HepG2 (cell line): ENCODE measurements around the gene ARID5B. TPM values are rescaled to one million over a fixed set of nuclear protein-coding genes. Genes with fewer than 3 reads are reported as not detected.

Experiments
- DR1 ChIP-seq: sonication (generic); formaldehyde crosslinking; IDR thresholded peaks from 2 replicates; pipeline ENCODE4 v1.8.0; 2021; ENCODE audit warnings: mild to moderate bottlenecking, missing genetic modification reagents, inconsistent platforms
- EHMT2 ChIP-seq: fragments of 200-600 bp; sonication (generic); IDR thresholded peaks from 2 replicates; pipeline ENCODE4 v1.7.0; 2017; ENCODE audit warnings: antibody characterized with exemption, low read depth, low read length, borderline replicate concordance
- FOXJ3 ChIP-seq: sonication (generic); formaldehyde crosslinking; IDR thresholded peaks from 2 replicates; pipeline ENCODE4 v1.4.0; 2020; ENCODE audit warnings: missing genetic modification reagents, mild to moderate bottlenecking, borderline replicate concordance
- GPN1 ChIP-seq: sonication (generic); formaldehyde crosslinking; IDR thresholded peaks from 2 replicates; pipeline ENCODE4 v1.5.1; 2020; ENCODE audit warnings: missing genetic modification reagents, borderline replicate concordance
- HNF4A ChIP-seq: sonication (generic); formaldehyde crosslinking; IDR thresholded peaks from 2 replicates; pipeline ENCODE4 v1.4.0; 2020; ENCODE audit warnings: missing genetic modification reagents
- JARID2 ChIP-seq: sonication (generic); formaldehyde crosslinking; IDR thresholded peaks from 2 replicates; pipeline ENCODE4 v1.8.1; 2023; ENCODE audit warnings: missing genetic modification reagents, inconsistent platforms; ENCODE audit not compliant: insufficient replicate concordance
- KDM3A ChIP-seq: IDR thresholded peaks from 2 replicates; pipeline ENCODE4 v1.6.1; 2018; ENCODE audit warnings: low read depth, missing compliant biosample characterization
- MAFF ChIP-seq: IDR thresholded peaks from 2 replicates; pipeline ENCODE4 v1.6.1; 2011; ENCODE audit warnings: low read depth, low read length, improper control_type of control experiment
- MAFK ChIP-seq, 2 experiments: IDR thresholded peaks in 1 of 2; conservative IDR thresholded peaks in 1 of 2; 2 replicates each; pipeline ENCODE4 v1.6.1; 2011; ENCODE audit warnings: improper control_type of control experiment in 2 of 2, low read length in 2 of 2
- MBD4 ChIP-seq: IDR thresholded peaks from 2 replicates; pipeline ENCODE4 v1.6.1; 2012; ENCODE audit warnings: low read length, inconsistent platforms, borderline replicate concordance
- MXI1 ChIP-seq: IDR thresholded peaks from 3 replicates; pipeline ENCODE4 v1.6.1; 2012; ENCODE audit warnings: low read depth, low read length, inconsistent platforms, borderline replicate concordance
- NFE2 ChIP-seq: sonication (generic); formaldehyde crosslinking; IDR thresholded peaks from 2 replicates; pipeline ENCODE4 v1.4.0; 2020; ENCODE audit warnings: missing genetic modification reagents
- POLR2AphosphoS2 ChIP-seq: IDR thresholded peaks from 2 replicates; pipeline ENCODE4 v1.6.1; 2011; ENCODE audit warnings: low read depth, low read length, improper control_type of control experiment
- POLR2AphosphoS5 ChIP-seq: IDR thresholded peaks from 2 replicates; pipeline ENCODE4 v1.6.1; 2012; ENCODE audit warnings: low read depth, low read length
- PRPF4 ChIP-seq: fragments of 200-400 bp; formaldehyde crosslinking; IDR thresholded peaks from 2 replicates; pipeline ENCODE4 v1.6.1; 2016; ENCODE audit warnings: low read length, low read depth; ENCODE audit not compliant: poor library complexity, severe bottlenecking
- SALL2 ChIP-seq: sonication (generic); formaldehyde crosslinking; IDR thresholded peaks from 2 replicates; pipeline ENCODE4 v1.8.1; 2023; ENCODE audit warnings: mild to moderate bottlenecking, missing genetic modification reagents, inconsistent platforms
- ZBTB7A ChIP-seq: sonication (generic); formaldehyde crosslinking; IDR thresholded peaks from 2 replicates; pipeline ENCODE4 v1.8.0; 2022; ENCODE audit warnings: mild to moderate bottlenecking, missing genetic modification reagents
- ZBTB7B ChIP-seq: sonication (generic); formaldehyde crosslinking; IDR thresholded peaks from 2 replicates; pipeline ENCODE4 v1.4.0; 2020; ENCODE audit warnings: missing genetic modification reagents
- ZFP36 ChIP-seq: fragments of 150-350 bp; IDR thresholded peaks from 2 replicates; pipeline ENCODE4 v1.6.1; 2018; ENCODE audit warnings: borderline replicate concordance, low read length, low read depth; ENCODE audit not compliant: partially characterized antibody
- ZNF331 ChIP-seq: sonication (generic); formaldehyde crosslinking; IDR thresholded peaks from 2 replicates; pipeline ENCODE4 v1.4.0; 2020; ENCODE audit warnings: missing genetic modification reagents
- ZNF530 ChIP-seq: sonication (generic); formaldehyde crosslinking; IDR thresholded peaks from 2 replicates; pipeline ENCODE4 v1.5.0; 2020; ENCODE audit warnings: low read depth, mild to moderate bottlenecking, missing genetic modification reagents
- ZNF660 ChIP-seq: sonication (generic); formaldehyde crosslinking; IDR thresholded peaks from 2 replicates; pipeline ENCODE4 v1.5.1; 2020; ENCODE audit warnings: mild to moderate bottlenecking, low read depth, missing genetic modification reagents, borderline replicate concordance
- ZNF7 ChIP-seq: IDR thresholded peaks from 2 replicates; pipeline ENCODE4 v1.6.1; 2016; ENCODE audit warnings: missing biosample characterization, missing genetic modification reagents
- ZNF816 ChIP-seq: sonication (generic); formaldehyde crosslinking; IDR thresholded peaks from 2 replicates; pipeline ENCODE4 v1.8.0; 2022; ENCODE audit warnings: missing genetic modification reagents, mild to moderate bottlenecking, borderline replicate concordance
- ZNF839 ChIP-seq: sonication (generic); formaldehyde crosslinking; IDR thresholded peaks from 2 replicates; pipeline ENCODE4 v1.4.0; 2020; ENCODE audit warnings: missing genetic modification reagents, mild to moderate bottlenecking, borderline replicate concordance
- ZNF850 ChIP-seq: sonication (generic); formaldehyde crosslinking; conservative IDR thresholded peaks from 2 replicates; pipeline ENCODE4 v1.9.0; 2021; ENCODE audit warnings: mild to moderate bottlenecking, missing genetic modification reagents
- ZZZ3 ChIP-seq: sonication (generic); formaldehyde crosslinking; IDR thresholded peaks from 2 replicates; pipeline ENCODE4 v1.4.0; 2020; ENCODE audit warnings: missing genetic modification reagents, mild to moderate bottlenecking, borderline replicate concordance
- polyA plus RNA-seq, 8 experiments: library from polyadenylated mRNA; depleted of rRNA in 3 of 8; stranded (reverse) in 7 of 8; unstranded in 1 of 8; fragments of >200 nt; fragmentation: Illumina TruSeq in 4 of 8; extraction: Trizol in 4 of 8; gene quantifications; 2 replicates each; pipeline versions ENCODE4 v1.2.1 to v1.2.3, GENCODE V29; 2011 to 2016; ENCODE audit warnings: low read depth in 4 of 8, missing spikeins in 1 of 8, mixed read lengths in 1 of 8; ENCODE audit not compliant: insufficient read depth in 1 of 8
- total RNA-seq, 5 experiments: library from RNA; depleted of rRNA; stranded (reverse); fragments of >200 nt; fragmentation: Illumina TruSeq; extraction: Trizol; gene quantifications; 2 replicates each; pipeline ENCODE4 v1.2.3, GENCODE V29; 2016; ENCODE audit warnings: low read depth in 1 of 5
- TF ChIP-seq, protein P1 (sequence below): sonication (generic); formaldehyde crosslinking; IDR thresholded peaks from 2 replicates; pipeline ENCODE4 v1.4.0; 2020; ENCODE audit warnings: missing genetic modification reagents
- TF ChIP-seq, protein P2 (sequence below): sonication (generic); formaldehyde crosslinking; IDR thresholded peaks from 2 replicates; pipeline ENCODE4 v1.4.0; 2020; ENCODE audit warnings: mild to moderate bottlenecking, low read depth, missing genetic modification reagents
- TF ChIP-seq, protein P3 (sequence below): sonication (generic); formaldehyde crosslinking; IDR thresholded peaks from 2 replicates; pipeline ENCODE4 v1.5.0; 2020; ENCODE audit warnings: missing genetic modification reagents

The ARID5B gene
- total and polyA plus RNA-seq, 2 of the 13 experiments (the other 11 are each of a cell fraction or from before 2014, with no cell fraction given), result 6.2 to 21.1 TPM

DNA sequence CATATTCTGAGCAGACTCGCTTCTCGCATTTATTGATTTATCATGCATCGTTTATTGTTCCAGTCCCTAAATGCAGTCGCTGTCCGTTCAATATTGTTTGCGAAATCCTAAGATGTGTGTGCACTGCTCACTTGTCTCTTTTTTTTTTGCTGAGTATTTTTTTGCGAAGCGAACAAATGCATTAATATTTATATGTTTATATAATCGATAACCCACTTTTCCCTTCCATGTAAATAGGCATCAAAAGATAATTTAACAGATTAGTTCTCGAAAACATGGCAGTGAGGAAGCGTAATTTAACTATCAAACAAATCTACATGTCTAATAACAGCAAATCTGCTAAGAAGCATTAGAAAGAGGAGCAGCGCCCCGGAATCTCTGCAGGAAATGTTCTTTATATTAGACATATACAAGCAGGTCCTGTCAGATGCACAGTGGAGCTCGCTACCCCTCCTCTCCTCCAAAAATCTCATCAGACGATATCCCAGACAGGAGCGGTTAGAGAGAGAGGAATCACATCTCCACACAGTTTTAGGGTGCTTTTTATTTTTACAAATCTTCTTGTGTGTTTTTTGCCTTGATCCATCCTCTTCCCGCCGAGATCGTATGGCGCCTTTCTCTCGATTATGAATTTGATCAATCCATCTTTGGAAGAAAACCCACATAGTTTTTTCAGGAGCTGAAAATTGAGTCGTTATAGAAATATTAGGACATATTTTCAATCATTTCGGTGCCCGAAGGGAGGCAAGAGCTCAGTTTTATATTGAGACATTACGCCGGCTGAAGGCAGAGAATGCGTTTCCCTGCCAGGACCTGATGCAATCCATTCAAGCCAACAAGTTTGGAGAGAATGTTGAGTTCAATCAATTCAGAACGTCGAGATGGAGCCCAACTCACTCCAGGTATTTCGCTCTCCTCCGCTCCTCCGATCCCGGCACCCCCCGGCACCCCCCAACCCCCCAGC lies at the start of gene ARID5B (continued):
- TF ChIP-seq, protein P1, sequence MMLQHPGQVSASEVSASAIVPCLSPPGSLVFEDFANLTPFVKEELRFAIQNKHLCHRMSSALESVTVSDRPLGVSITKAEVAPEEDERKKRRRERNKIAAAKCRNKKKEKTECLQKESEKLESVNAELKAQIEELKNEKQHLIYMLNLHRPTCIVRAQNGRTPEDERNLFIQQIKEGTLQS (CRISPR knock-in tag), result no peak
- TF ChIP-seq NFE2 (CRISPR knock-in tag), result no peak
- TF ChIP-seq HNF4A, result no peak
- TF ChIP-seq JARID2, result no peak
- no peak for TF ChIP-seq PRPF4
- no peak for TF ChIP-seq ZNF530
- no peak for TF ChIP-seq ZNF7
- TF ChIP-seq SALL2 (CRISPR knock-in tag), result no peak
- TF ChIP-seq ZNF660 (CRISPR knock-in tag), result no peak
- TF ChIP-seq POLR2AphosphoS2, result no peak
- no peak for TF ChIP-seq ZBTB7A (CRISPR knock-in tag)
- no peak for TF ChIP-seq DR1
- TF ChIP-seq MAFF, result no peak
- no peak for TF ChIP-seq FOXJ3 (CRISPR knock-in tag)
- TF ChIP-seq EHMT2, result no peak
- no peak for TF ChIP-seq GPN1 (CRISPR knock-in tag)
- 0 out of 4 replicates have a peak, but pooled peaks of 1 of the 2 experiments have one; percentile 12 for TF ChIP-seq MAFK (conservative IDR thresholded peaks at IDR 0.05 in 1 of 2, IDR thresholded peaks at IDR 0.05 in 1 of 2; ENCODE audit: low read length in 2 of 2)
- no peak for TF ChIP-seq ZNF850 (CRISPR knock-in tag)
- TF ChIP-seq KDM3A (CRISPR knock-in tag), result no peak
- TF ChIP-seq MBD4, result no peak
- TF ChIP-seq MXI1, result no peak
- TF ChIP-seq ZFP36, result no peak
- no peak for TF ChIP-seq ZNF816 (CRISPR knock-in tag)
- TF ChIP-seq, protein P2, sequence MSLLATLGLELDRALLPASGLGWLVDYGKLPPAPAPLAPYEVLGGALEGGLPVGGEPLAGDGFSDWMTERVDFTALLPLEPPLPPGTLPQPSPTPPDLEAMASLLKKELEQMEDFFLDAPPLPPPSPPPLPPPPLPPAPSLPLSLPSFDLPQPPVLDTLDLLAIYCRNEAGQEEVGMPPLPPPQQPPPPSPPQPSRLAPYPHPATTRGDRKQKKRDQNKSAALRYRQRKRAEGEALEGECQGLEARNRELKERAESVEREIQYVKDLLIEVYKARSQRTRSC, result no peak
- TF ChIP-seq ZNF839 (CRISPR knock-in tag), result no peak
- no peak for TF ChIP-seq ZNF331 (CRISPR knock-in tag)
- TF ChIP-seq ZBTB7B (CRISPR knock-in tag), result no peak
- TF ChIP-seq ZZZ3 (CRISPR knock-in tag), result no peak
- TF ChIP-seq, protein P3, sequence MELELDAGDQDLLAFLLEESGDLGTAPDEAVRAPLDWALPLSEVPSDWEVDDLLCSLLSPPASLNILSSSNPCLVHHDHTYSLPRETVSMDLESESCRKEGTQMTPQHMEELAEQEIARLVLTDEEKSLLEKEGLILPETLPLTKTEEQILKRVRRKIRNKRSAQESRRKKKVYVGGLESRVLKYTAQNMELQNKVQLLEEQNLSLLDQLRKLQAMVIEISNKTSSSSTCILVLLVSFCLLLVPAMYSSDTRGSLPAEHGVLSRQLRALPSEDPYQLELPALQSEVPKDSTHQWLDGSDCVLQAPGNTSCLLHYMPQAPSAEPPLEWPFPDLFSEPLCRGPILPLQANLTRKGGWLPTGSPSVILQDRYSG (CRISPR knock-in tag), result no peak
- peak; percentile 69 for TF ChIP-seq POLR2AphosphoS5
